Panc1 (cell line): Measurements from ENCODE around the gene PAK3.

ENCODE experiments used
- POLR2AphosphoS5 ChIP-seq: IDR thresholded peaks from 2 replicates; pipeline ENCODE4 v1.6.1; 2012; ENCODE audit warnings: mild to moderate bottlenecking, low read depth, low read length, moderate library complexity
- TF ChIP-seq, protein P1 (sequence below): fragments of 450-650 bp; IDR thresholded peaks from 2 replicates; pipeline ENCODE4 v1.5.1; 2017; ENCODE audit warnings: mild to moderate bottlenecking

DNA sequence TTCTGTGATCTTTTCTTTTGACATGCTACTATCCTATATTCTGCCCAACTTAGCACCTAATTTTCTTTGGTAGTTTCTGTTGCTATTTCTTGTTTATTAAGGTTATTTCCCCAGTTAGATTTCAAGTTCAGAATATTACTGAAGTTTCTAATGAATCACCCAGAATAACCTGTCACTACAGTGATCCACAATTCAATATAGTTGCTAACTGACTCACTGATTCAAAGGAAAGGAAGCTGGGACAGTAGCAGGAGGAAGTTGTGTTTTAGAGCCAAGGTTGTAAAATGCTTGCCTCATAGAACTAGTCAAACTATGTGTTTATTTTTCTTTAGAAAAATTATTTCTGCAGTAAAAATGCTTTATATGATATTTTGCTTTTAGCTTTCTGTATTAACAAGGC lies 37.4 kb downstream of the PAK3 start:
- TF ChIP-seq, protein P1, sequence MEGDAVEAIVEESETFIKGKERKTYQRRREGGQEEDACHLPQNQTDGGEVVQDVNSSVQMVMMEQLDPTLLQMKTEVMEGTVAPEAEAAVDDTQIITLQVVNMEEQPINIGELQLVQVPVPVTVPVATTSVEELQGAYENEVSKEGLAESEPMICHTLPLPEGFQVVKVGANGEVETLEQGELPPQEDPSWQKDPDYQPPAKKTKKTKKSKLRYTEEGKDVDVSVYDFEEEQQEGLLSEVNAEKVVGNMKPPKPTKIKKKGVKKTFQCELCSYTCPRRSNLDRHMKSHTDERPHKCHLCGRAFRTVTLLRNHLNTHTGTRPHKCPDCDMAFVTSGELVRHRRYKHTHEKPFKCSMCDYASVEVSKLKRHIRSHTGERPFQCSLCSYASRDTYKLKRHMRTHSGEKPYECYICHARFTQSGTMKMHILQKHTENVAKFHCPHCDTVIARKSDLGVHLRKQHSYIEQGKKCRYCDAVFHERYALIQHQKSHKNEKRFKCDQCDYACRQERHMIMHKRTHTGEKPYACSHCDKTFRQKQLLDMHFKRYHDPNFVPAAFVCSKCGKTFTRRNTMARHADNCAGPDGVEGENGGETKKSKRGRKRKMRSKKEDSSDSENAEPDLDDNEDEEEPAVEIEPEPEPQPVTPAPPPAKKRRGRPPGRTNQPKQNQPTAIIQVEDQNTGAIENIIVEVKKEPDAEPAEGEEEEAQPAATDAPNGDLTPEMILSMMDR, result no peak
- TF ChIP-seq POLR2AphosphoS5, result no peak
